Stimulated activated naive CD8-positive, alpha-beta T cell treated with anti-CD3 and anti-CD28 coated beads, Interleukin-15, Interleukin-2, amounts not matched to agents 100 U/mL and 50 U/mL, for 24 hours (primary cell): ENCODE data around the gene NUF2.
A peak's percentile ranks its signal among the peaks of the same experiment; 100 is the strongest.
"Not testable (repeated sequence)": the region's sequence is repeated elsewhere in the genome, so short reads cannot be mapped to it uniquely, and the experiment has no call there.

Experiments
- ATAC-seq: fragments of 150-1000 bp; cut with Tn5 transposase; one replicate; pipeline ENCODE4 v1.10.0; 2021
- DNase-seq: peaks from one replicate; pipeline ENCODE4 v3.0.0; 2021

The NUF2 gene

GRCh38 chr1:163321311-163322305, at the start of gene NUF2:
Gene NUF2, plus strand, starts transcription at chr1:163321954. Its CDS starts 4,098 bp downstream, at chr1:163326052.
- ATAC-seq, result peak; percentile 97
- peak; percentile 95 for DNase-seq

- ATAC-seq (no peak), DNase-seq (no peak)
Observed at GRCh38 chr1:163273766-163274441, 47.9 kb upstream of the NUF2 start.

- DNase-seq, result no peak
- ATAC-seq, result no peak
Observed at GRCh38 chr1:163275222-163275621, 46.5 kb upstream of the NUF2 start.

DNA sequence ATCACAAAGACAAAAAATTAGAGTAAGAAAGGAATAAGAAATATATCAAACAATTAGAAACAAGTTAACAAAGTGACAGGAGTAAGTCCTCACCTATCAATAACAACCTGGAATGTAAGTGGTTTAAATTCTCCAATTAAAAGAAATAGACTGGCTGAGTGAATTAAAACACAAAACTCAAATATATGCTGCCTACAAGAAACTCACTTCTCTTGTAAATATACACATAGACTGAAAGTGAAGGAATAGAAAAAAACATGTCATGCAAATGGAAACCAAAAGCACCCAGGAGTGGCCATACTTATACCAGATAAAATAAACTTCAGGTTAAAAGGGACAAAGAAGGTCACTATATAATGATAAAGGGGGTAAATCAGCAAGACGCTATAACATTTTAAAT, 43.2 kb upstream of the NUF2 start:
- no peak for ATAC-seq
- DNase-seq, result no peak

DNA sequence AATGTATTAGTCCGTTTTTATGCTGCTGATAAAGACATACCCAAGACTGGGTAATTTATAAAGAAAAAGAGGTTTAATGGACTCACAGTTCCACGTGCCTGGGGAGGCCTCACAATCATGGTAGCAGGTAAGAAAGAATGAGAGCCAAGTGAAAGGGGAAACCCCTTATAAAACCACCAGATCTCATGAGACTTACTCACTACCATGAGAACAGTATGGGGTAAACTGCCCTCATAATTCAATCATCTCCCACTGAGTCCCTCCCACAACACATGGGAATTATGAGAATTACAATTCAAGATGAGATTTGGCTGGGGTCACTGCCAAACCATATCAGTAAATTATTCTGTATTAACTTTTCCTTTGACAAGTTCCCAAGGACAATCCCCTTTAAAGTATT, 36.9 kb upstream of the NUF2 start:
- DNase-seq, result not testable (repeated sequence)
- ATAC-seq, result peak; percentile 28

DNA sequence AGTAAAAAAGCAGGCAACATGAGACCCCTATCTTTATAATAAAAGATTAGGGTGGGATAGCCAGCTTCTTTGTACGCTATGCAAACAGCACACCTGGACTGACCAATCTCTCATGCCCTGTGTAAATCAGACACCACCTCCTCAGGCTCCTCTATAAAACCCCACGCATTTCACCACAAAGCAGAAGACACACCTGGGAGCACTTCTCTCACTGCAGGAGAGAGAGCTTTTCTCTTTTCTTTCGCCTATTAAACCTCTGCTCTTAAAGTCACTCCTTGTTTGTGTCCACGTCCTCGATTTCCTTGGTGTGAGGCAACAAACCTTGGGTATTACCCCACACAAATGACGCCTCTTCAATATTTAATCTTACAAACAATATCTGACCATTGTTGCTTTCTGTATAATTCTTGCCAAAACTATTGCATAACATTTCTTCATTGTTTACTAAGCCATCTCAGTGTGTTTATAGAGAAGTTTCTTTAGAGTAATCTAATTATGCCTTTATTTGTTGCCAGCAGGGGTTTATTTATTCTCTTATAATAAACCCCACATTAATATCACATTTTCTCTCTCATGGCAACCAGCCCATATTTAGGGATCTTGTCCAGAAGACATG, 31.6 kb upstream of the NUF2 start:
- ATAC-seq (no peak), DNase-seq (no peak)

DNA sequence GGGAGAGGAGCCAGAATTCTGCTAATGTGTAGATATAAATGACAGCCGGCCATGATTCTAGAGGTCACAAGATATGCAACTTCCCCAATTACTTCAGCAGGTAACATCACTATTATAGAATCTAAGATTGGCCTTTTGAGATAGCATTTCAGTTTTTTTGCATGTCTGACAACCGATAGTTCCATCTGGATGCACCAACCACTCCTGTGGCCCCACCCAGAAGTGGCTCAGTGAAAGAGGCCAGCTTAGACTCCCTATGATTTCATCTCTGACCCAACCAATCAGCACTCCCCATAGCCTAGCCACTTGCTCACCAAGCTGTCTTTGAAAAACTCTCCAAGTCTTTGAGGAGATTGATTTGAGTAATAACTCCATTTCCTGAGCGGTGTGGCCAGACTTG, 30.3 kb upstream of the NUF2 start:
- DNase-seq (no peak), ATAC-seq (no peak)

- DNase-seq, ATAC-seq: not testable (repeated sequence)
Observed at GRCh38 chr1:163292153-163292552, 29.6 kb upstream of the NUF2 start.

GRCh38 chr1:163293497-163293896, 28.3 kb upstream of the NUF2 start:
- not testable (repeated sequence) for DNase-seq, ATAC-seq

DNA sequence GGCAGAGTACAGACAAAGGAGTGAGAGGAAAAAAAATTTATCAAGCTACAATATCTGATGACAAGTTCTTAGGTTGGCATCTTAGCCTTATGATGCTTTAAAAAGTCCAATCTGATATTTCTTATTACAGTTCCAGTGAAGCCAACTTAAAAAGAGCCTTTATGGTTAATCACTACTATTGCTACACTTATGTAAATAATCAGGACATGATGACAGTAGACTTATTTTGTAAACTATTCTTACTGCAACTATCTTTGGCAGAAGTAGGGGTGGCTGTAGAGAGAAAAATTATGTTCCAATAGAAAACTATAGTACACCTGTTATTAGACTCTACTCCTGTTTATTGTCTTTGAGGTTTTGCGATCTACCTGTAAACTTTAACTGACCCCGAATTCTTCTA, 25.8 kb upstream of the NUF2 start:
- ATAC-seq (no peak), DNase-seq (no peak)

DNA sequence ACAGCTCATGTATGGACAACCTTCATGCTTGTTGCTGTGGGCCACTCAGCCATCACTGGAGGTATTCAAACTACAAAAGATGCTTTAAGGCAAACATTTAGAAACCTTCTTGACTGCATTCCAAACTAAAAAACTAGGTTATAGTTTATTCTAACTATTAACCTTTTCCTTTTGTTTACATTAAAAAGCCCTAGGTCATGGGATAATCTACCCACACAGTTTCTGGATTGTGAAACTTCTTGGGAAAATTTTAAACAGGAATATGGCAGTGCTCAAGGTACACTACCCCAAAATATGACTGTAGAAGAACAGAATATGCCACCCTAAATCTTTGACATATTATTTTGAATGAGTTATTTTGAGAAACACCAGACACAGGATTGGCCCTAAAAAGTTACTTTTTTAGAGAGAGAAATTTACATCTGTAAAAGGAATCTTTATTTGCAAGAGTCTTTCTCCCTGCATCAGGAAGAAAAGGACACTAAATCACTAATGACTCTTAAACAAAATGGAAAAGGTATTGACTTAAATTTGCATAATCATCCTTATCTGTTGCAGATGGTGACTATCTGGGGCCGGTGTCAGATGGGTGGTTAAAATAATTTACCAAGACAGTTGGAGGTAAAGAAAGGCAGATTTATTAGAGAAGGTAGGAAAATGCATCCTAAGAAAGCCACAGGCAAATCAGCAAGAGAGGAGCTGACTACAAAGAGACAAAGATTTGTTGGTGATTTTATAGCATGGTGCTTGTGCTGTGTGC, 25.1 kb upstream of the NUF2 start:
- DNase-seq (no peak), ATAC-seq (no peak)

DNA sequence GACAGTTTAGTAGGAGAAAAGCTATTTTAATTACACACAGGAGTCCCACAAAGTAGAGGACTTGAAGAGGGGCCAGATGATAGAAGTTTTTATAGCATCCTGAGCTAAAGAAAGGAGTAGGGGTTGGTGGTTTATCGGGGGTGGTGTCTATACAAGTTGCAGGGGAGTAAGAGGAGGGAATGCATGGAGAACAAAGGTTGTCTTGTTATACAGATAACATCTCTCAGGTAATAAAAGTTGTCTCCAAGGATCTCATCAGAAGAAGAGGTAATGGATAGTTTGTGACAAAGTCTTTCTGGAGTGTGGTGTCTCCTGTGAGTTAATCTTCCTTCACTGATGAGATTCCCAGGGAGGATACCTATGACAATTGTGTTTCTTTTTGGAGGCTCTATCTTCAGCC, 23.4 kb upstream of the NUF2 start:
- DNase-seq, result no peak
- ATAC-seq, result no peak

DNA sequence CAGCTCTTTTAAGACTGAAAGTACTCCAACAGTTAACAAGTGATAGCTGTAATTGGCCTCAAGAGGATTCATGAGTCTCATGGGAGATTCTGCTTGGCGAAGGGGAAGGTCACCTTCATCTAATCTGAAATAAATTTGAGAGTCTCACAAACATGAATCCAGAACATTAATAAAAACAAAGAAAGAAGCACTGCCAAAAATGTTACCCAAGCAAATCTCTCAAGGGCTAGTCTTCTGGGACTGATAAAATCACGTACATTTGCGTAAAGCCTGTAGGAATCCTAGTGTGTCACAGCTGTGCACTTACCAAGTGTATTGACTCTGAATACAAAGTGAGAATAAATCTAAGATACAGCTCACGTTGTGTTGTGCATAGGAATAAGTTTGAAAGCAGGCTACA, 21.2 kb upstream of the NUF2 start:
- DNase-seq, result no peak
- no peak for ATAC-seq

DNA sequence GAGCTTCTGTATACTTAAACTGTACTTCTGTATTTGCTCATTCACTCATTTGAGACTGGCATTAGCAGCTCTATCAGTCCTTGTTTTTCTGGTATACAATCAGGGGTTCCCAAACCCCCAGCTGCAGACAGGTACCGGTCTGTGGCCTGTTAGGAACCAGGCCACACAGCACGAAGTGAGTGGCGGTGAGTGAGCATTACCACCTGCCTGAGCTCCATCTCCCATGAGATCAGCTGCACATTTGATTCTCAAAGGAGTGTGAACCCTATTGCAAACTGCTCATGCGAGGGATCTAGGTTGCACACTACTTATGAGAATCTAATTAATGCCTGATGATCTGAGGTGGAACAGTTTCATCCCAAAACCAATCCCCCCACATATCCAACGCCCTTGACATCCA, 18.2 kb upstream of the NUF2 start:
- no peak for DNase-seq
- no peak for ATAC-seq

DNA sequence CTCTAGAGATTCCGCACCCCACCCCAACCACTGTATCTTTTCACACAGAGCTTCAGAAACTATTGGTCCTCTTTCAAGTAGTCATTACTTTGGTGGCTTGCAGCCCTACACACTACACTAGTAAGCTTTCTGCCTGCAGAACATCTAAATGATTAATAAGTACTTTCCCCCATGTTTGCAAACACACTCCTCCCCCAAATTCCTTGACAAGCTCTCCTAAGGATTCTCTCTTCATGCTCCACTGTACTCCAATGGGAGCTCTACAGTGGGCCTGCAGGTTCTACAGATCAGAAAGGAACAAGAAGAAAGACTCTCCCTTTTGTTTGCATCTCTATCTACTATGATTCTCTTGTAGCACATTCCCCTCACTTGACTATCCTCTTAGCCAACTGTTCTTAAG, 16.3 kb upstream of the NUF2 start:
- ATAC-seq, result no peak

DNA sequence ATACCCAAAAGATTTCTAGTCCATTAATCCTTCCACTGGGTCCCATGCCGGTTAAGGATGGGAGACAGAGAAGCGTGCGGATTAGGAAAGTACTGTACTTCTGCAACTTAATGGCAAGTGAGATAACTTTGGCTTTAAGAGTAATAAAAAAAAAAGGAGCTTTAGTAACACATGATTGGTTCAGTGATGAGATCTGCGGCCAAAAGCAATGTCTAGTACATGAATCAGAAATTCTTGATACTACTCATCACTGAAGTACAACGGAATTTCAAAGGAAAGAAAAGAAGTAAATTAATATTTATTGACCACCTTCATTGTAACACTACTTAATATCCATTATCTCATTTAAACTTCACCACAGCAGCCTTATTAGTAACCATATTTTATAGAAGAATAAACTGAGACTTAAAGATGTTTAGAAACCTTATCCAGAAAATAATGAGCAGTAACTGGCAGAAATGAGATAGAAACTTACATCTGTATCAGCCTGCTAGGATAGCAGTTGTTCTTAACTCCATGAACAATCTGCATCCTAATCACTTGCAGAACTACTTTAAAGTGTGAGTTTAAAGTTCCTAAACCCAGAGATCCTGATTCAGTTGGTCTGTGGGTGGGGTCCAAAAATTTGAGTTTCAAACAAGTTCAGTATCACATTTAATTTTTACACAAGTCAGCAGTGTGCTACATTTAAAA, 14.1 kb upstream of the NUF2 start:
- no peak for ATAC-seq
- DNase-seq, result no peak

More for the DNA sequence above, 16.3 kb upstream of the NUF2 start:
- DNase-seq, result no peak

GRCh38 chr1:163308811-163309210, 12.9 kb upstream of the NUF2 start:
- DNase-seq (no peak), ATAC-seq (no peak)

DNA sequence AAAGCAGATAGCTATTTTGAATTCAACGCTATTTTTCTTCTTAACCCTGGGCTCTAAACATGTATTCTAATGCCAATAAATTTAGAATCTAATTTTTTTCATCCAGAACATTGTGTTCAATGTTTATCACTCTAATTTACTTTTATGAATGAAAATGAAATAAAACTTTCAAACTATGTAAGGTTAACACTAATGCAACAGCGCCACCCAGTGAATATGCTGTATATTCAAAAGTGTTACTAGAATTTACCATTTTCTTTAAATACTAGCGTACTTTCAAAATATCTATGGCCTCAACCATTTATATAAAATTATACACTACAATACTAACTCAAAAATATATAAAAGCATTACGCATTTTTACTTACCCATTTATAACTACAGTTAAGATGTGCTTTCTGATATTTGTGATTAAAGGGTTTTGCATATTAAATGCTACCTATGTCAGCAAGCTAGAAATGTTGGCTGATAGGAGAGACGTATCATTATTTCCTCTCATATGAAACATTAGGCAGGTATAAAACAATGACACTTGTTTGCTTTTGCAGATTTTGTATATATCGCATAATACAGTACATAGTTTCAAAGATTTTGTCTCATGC, 5.9 kb upstream of the NUF2 start:
- ATAC-seq, result no peak

GRCh38 chr1:163320891-163321290, 863 bp upstream of the NUF2 start:
- ATAC-seq (no peak), DNase-seq (no peak)

More for the DNA sequence above, 5.9 kb upstream of the NUF2 start:
- DNase-seq, result peak; percentile 47

DNA sequence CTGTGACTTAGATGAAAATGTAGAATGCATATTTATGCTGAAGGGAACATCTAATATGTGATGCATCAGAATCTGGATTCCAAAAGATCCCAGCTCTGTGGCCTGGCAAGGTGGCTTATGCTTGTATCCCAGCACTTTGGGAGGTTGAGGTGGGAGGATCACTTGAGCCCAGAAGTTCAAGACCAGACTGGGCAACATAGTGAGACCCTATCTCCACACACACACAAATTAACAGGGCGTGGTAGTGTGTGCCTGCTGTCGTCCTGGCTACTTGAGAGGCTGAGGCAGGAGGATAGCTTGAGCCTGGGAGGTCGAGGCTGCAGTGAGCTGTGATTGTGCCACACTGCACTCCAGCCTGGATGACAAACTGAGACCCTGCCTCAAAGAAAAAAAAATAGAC, 1.6 kb downstream of the NUF2 start:
- DNase-seq, ATAC-seq: not testable (repeated sequence)

DNA sequence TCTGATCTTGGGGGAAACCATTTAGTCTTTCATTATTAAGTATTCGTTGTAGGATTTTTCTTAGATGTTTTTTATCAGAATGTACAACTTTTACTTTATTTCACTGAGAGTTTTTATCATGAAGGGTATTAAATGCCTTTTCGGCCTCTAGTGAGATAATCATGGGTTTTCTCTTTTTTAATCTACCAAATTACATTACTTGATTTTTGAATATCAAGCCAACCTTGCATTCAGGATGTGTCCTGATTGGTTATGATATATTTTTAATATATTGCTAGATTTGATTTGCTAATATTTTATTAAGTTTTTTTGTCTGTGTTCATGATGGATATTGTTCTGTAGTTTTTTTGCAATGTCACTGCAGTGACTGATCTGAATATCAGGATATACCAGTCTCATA, 9.4 kb downstream of the NUF2 start:
- ATAC-seq (no peak), DNase-seq (no peak)
